Glutamatergic neuron (in vitro differentiated cells): ENCODE data around the gene SUGCT. TPM values are rescaled to one million over a fixed set of nuclear protein-coding genes. Genes with fewer than 3 reads are reported as not detected.

Source experiments
- DNase-seq: peaks from one replicate; pipeline ENCODE4 v3.0.0; 2022
- H3K27ac Mint-ChIP-seq: one replicate; pipeline ENCODE4 v1.8.0; 2020; ENCODE audit warnings: mild to moderate bottlenecking, mixed read lengths, inconsistent platforms; ENCODE audit not compliant: unreplicated experiment
- H3K27me3 Mint-ChIP-seq: one replicate; pipeline ENCODE4 v1.8.0; 2020; ENCODE audit warnings: mild to moderate bottlenecking, moderate library complexity, mixed read lengths, inconsistent platforms; ENCODE audit not compliant: unreplicated experiment
- H3K36me3 Mint-ChIP-seq: one replicate; pipeline ENCODE4 v1.8.0; 2020; ENCODE audit warnings: mild to moderate bottlenecking, mixed read lengths, inconsistent platforms; ENCODE audit not compliant: unreplicated experiment
- H3K4me1 Mint-ChIP-seq: one replicate; pipeline ENCODE4 v1.8.0; 2020; ENCODE audit warnings: mild to moderate bottlenecking, low read depth, mixed read lengths, inconsistent platforms; ENCODE audit not compliant: unreplicated experiment
- H3K4me3 Mint-ChIP-seq: one replicate; pipeline ENCODE4 v1.8.0; 2020; ENCODE audit warnings: mild to moderate bottlenecking, mixed read lengths, inconsistent platforms; ENCODE audit not compliant: unreplicated experiment
- H3K9me3 Mint-ChIP-seq: one replicate; pipeline ENCODE4 v1.8.0; 2020; ENCODE audit warnings: mild to moderate bottlenecking, moderate library complexity, mixed read lengths, inconsistent platforms; ENCODE audit not compliant: unreplicated experiment
- total RNA-seq: library from RNA; stranded (reverse); fragmentation: NEBNext Ultra II Directional; extraction: Animal tissue kit (Norgen Biotek cat#: 25700); gene quantifications from one replicate; pipeline ENCODE4 v1.2.1, GENCODE V29; 2021; ENCODE audit not compliant: unreplicated experiment
- TF ChIP-seq, protein P1 (sequence below): fragments of 200-600 bp; sonication (generic); IDR thresholded peaks from one replicate; pipeline ENCODE4 v1.5.0; 2021; ENCODE audit not compliant: partially characterized antibody, unreplicated experiment

The SUGCT gene
- total RNA-seq, 1 donor from 2014 or later, result 1.2 TPM

DNA sequence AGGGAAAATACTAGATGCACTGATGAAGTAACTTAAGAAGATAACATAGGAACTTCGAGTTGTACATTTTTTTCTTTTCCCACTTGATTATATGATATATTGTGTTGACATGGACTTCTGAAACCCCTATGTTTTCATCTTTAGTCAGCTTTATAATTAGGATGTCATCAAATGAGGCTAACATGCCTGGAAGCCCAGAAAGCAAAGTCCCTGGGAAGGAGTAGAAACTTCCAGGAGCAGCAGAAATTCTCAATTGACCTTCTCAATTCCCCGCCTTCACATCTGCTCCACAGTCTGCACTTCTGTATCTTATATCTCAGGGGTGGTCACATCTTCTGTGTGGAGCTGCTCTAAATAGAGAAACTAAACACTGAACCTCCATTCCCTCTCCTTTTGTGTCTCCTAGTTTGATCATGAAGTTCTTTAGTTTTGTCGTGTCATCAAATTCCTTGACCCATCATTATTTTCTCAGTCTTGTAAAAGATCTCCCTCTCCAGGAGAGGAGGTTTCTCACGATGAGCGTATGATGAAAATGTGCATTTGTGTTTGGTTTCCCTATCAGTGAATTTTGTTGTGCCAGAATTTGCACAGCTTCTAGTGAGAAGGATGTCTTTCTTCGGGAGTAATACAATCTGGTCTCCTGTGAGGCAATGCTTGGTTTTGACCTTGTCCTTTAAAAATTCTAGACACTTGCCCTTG lies 303.3 kb downstream of the SUGCT start:
- H3K4me3 Mint-ChIP-seq, result peak overlapping the region; percentile 5
- H3K4me1 Mint-ChIP-seq, result peaks cover 5% of the 10 kb centered on the region
- H3K27ac Mint-ChIP-seq, result no peak overlapping the region

DNA sequence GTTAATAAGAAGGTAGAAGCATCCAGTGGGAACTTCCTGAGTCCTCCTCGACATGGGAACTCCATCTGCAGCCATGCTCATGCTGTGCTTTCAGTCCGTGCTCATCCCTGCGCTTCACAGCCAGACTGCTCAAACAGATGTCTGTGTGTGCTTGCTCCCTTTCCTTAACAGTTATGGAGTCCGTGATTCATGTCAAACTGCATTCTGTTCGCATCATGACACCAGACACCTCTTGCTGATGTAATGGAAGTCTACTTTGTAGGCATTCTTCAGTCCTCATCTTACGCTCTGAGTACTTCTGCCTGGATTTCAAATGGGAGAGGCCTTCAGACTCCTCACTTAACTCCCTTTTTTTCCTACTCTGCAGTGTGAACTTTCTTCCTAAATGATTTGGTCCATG lies 304.9 kb downstream of the SUGCT start:
- H3K27me3 Mint-ChIP-seq, result peaks cover 3% of the 10 kb centered on the region
- TF ChIP-seq, protein P1, sequence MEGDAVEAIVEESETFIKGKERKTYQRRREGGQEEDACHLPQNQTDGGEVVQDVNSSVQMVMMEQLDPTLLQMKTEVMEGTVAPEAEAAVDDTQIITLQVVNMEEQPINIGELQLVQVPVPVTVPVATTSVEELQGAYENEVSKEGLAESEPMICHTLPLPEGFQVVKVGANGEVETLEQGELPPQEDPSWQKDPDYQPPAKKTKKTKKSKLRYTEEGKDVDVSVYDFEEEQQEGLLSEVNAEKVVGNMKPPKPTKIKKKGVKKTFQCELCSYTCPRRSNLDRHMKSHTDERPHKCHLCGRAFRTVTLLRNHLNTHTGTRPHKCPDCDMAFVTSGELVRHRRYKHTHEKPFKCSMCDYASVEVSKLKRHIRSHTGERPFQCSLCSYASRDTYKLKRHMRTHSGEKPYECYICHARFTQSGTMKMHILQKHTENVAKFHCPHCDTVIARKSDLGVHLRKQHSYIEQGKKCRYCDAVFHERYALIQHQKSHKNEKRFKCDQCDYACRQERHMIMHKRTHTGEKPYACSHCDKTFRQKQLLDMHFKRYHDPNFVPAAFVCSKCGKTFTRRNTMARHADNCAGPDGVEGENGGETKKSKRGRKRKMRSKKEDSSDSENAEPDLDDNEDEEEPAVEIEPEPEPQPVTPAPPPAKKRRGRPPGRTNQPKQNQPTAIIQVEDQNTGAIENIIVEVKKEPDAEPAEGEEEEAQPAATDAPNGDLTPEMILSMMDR, result no peak
- H3K4me1 Mint-ChIP-seq, result peaks cover 5% of the 10 kb centered on the region
- H3K9me3 Mint-ChIP-seq, result peaks cover 7% of the 10 kb centered on the region
- no peak for DNase-seq
- peak overlapping the region; percentile 6 for H3K27ac Mint-ChIP-seq
- no peak overlapping the region for H3K4me3 Mint-ChIP-seq
- H3K36me3 Mint-ChIP-seq, result peaks cover 5% of the 10 kb centered on the region

More for the DNA sequence above, 303.3 kb downstream of the SUGCT start:
- peaks cover 5% of the 10 kb centered on the region for H3K36me3 Mint-ChIP-seq
- no peak for DNase-seq
- peaks cover 7% of the 10 kb centered on the region for H3K9me3 Mint-ChIP-seq
- peaks cover 3% of the 10 kb centered on the region for H3K27me3 Mint-ChIP-seq
- TF ChIP-seq, protein P1, result no peak

DNA sequence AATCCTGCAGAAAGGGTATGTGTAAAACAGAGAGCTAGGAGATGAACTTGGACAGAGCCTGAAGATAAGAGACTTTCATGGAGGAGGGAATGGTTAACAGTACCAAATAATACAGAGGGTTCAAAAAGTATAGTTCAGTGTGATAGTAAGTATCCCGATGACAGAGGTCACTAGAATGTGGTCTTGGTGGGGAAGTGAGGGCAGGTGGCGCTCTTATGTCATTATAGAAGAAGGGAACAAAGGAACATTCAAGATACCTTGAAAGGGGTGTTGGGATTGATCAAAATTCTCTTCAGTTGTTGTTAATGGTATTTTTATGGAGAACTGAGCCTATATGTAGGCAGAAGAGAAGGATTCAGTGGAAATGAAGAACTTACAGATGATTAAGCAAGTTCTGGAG lies 312.5 kb downstream of the SUGCT start:
- Mint-ChIP-seq H3K4me3 (no peak overlapping the region), H3K4me1 (no peaks in the 10 kb centered on the region), H3K27me3 (peaks cover 3% of the 10 kb centered on the region), H3K36me3 (no peaks in the 10 kb centered on the region), H3K9me3 (no peaks in the 10 kb centered on the region), H3K27ac (no peak overlapping the region)
- DNase-seq, result no peak
- TF ChIP-seq, protein P1, result no peak

DNA sequence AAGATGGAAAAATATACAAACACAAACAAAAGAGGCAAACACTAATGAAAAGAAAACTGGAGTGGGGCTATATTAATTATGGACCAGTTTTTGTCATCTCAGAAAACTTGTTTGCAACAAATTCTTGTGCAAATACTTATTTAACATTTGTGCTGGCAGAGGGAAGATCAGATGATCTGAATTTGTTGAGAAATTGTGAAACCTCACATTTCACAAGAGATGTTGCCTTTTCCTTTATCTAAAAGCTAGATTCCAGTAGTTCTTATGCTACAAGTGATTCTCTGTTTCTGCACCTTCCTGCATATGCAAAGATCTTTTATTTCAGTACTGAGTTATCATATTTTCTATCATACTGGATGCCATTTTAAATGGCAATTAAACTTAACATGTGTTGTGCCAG lies 320.7 kb downstream of the SUGCT start:
- Mint-ChIP-seq H3K36me3 (no peaks in the 10 kb centered on the region), H3K9me3 (no peaks in the 10 kb centered on the region), H3K27ac (no peak overlapping the region), H3K27me3 (no peaks in the 10 kb centered on the region), H3K4me3 (no peak overlapping the region), H3K4me1 (no peaks in the 10 kb centered on the region)
- TF ChIP-seq, protein P1, result no peak
- DNase-seq, result no peak

DNA sequence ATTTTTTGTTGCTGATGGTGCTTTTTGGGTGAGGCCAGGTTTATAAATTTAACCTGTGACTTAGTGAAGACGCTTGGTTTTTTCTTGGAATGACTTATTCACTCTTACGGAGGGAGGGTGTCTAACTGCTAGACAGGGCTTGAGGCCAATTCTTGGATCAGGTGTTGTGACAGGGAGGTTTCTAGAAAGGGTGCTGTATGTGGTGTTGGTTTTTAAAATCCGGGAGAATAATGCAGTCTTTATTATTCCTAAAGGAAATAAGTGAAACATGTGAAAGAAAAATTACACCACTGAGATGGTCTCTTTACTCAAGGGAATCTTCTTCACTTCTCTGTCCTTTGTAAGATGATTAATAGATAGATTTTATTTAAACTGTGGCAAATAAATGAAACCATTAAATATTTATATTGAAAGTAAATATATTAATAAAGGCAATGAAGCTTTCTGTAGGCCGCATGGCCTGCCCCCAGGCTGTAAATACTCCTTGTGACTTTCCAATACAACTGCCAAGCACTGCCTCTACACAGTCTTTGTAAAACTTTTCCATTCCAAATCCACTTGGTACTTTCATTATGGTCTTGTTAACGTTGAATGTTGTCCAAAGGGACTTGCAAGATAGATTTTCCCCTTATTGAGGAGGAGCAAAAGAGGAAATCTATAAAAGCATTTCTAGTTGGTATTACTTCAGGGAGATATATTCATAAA lies 323.1 kb downstream of the SUGCT start:
- H3K27ac Mint-ChIP-seq, result no peak overlapping the region
- H3K9me3 Mint-ChIP-seq, result no peaks in the 10 kb centered on the region
- no peaks in the 10 kb centered on the region for H3K27me3 Mint-ChIP-seq
- no peaks in the 10 kb centered on the region for H3K4me1 Mint-ChIP-seq
- H3K4me3 Mint-ChIP-seq, result no peak overlapping the region
- no peaks in the 10 kb centered on the region for H3K36me3 Mint-ChIP-seq
- TF ChIP-seq, protein P1, result no peak
- no peak for DNase-seq
